ENCODE measurements around the gene PRKAB2.
"Not testable (repeated sequence)": the region's sequence is repeated elsewhere in the genome, so short reads cannot be mapped to it uniquely, and the experiment has no call there.

PRKAB2 gene

GRCh38 chr1:147111381-147112130, 60.7 kb downstream of the PRKAB2 start:
- Histone ChIP-seq H3K4me3 (ENCODE audit: control insufficient read depth in 1 of 7, extremely low read depth in 1 of 7, insufficient read depth in 4 of 7, low read depth in 2 of 7, low read length in 6 of 7) (no peak overlapping the region), H3K27ac (ENCODE audit: insufficient read depth in 1 of 2, low read depth in 1 of 2, low read length in 2 of 2, poor library complexity in 1 of 2, severe bottlenecking in 2 of 2) (no peak overlapping the region), H3K4me1 (ENCODE audit: control extremely low read depth in 1 of 4, control insufficient read depth in 4 of 4, insufficient read depth in 4 of 4, low read length in 3 of 4) (peaks cover 0 to 2% (median 0%) of the 10 kb centered on the region in 4 experiments), H3K36me3 (ENCODE audit: control insufficient read depth in 4 of 4, insufficient read depth in 4 of 4, low read length in 3 of 4) (no peaks in the 10 kb centered on the region), H3K27me3 (replicated peaks in 2 of 5; ENCODE audit: control insufficient read depth in 4 of 5, insufficient read depth in 5 of 5, low read length in 4 of 5) (no peaks in the 10 kb centered on the region), H3K9me3 (ENCODE audit: control extremely low read depth in 1 of 5, control insufficient read depth in 4 of 5, insufficient read depth in 2 of 5, low read depth in 1 of 5, low read length in 4 of 5) (no peaks in the 10 kb centered on the region)
- ChIA-PET POLR2A (no interaction called here), CTCF (interaction anchor here (1.2 kb wide), 1 partner anchor 38 kb away, joined by 3 read pairs; no protein-coding TSS in a partner anchor)
- WGBS (ENCODE audit: insufficient coverage), result 92% methylated on average over 7 of the region's 7 CpGs
- no peak for DNase-seq

GRCh38 chr1:147110872-147111271, 61.4 kb downstream of the PRKAB2 start:
- no peaks in the 10 kb centered on the region for H3K9me3 ChIP-seq (ENCODE audit: control extremely low read depth in 1 of 5, control insufficient read depth in 4 of 5, insufficient read depth in 2 of 5, low read depth in 1 of 5, low read length in 4 of 5)
- peaks cover 0 to 7% (median 0%) of the 10 kb centered on the region in 4 experiments for H3K4me1 ChIP-seq (ENCODE audit: control extremely low read depth in 1 of 4, control insufficient read depth in 4 of 4, insufficient read depth in 4 of 4, low read length in 3 of 4)
- H3K4me3 ChIP-seq (ENCODE audit: control insufficient read depth in 1 of 7, extremely low read depth in 1 of 7, insufficient read depth in 4 of 7, low read depth in 2 of 7, low read length in 6 of 7), result no peak overlapping the region
- DNase-seq, result no peak
- no peak overlapping the region for H3K27ac ChIP-seq (ENCODE audit: insufficient read depth in 1 of 2, low read depth in 1 of 2, low read length in 2 of 2, poor library complexity in 1 of 2, severe bottlenecking in 2 of 2)
- no peaks in the 10 kb centered on the region for H3K27me3 ChIP-seq (replicated peaks in 2 of 5; ENCODE audit: control insufficient read depth in 4 of 5, insufficient read depth in 5 of 5, low read length in 4 of 5)
- POLR2A ChIA-PET, result no interaction called here
- CTCF ChIA-PET, result interaction anchor here (1.2 kb wide), 1 partner anchor 39 kb away, joined by 3 read pairs; no protein-coding TSS in a partner anchor
- 100% methylated on average over 1 of the region's 1 CpG for WGBS (ENCODE audit: insufficient coverage)
- H3K36me3 ChIP-seq (ENCODE audit: control insufficient read depth in 4 of 4, insufficient read depth in 4 of 4, low read length in 3 of 4), result no peaks in the 10 kb centered on the region

- peaks cover 0 to 8% (median 0%) of the 10 kb centered on the region in 4 experiments for H3K4me1 ChIP-seq (ENCODE audit: control extremely low read depth in 1 of 4, control insufficient read depth in 4 of 4, insufficient read depth in 4 of 4, low read length in 3 of 4)
- DNase-seq, result no peak
- ChIA-PET POLR2A (no interaction called here), CTCF (no interaction called here)
- no peaks in the 10 kb centered on the region for H3K36me3 ChIP-seq (ENCODE audit: control insufficient read depth in 4 of 4, insufficient read depth in 4 of 4, low read length in 3 of 4)
- no peaks in the 10 kb centered on the region for H3K27me3 ChIP-seq (replicated peaks in 2 of 5; ENCODE audit: control insufficient read depth in 4 of 5, insufficient read depth in 5 of 5, low read length in 4 of 5)
- WGBS (ENCODE audit: insufficient coverage), result no CpG with 5 or more reads among the region's 1 CpG
- H3K4me3 ChIP-seq (ENCODE audit: control insufficient read depth in 1 of 7, extremely low read depth in 1 of 7, insufficient read depth in 4 of 7, low read depth in 2 of 7, low read length in 6 of 7), result no peak overlapping the region
- no peaks in the 10 kb centered on the region for H3K9me3 ChIP-seq (ENCODE audit: control extremely low read depth in 1 of 5, control insufficient read depth in 4 of 5, insufficient read depth in 2 of 5, low read depth in 1 of 5, low read length in 4 of 5)
- H3K27ac ChIP-seq (ENCODE audit: insufficient read depth in 1 of 2, low read depth in 1 of 2, low read length in 2 of 2, poor library complexity in 1 of 2, severe bottlenecking in 2 of 2), result no peak overlapping the region
These were observed 61.8 kb downstream of the PRKAB2 start for GRCh38 chr1:147110434-147110833.

- no peak overlapping the region for H3K27ac ChIP-seq (ENCODE audit: insufficient read depth in 1 of 2, low read depth in 1 of 2, low read length in 2 of 2, poor library complexity in 1 of 2, severe bottlenecking in 2 of 2)
- 91% methylated on average over 4 of the region's 4 CpGs for WGBS (ENCODE audit: insufficient coverage)
- DNase-seq, result no peak
- no peaks in the 10 kb centered on the region for H3K36me3 ChIP-seq (ENCODE audit: control insufficient read depth in 4 of 4, insufficient read depth in 4 of 4, low read length in 3 of 4)
- ChIA-PET CTCF (no interaction called here), POLR2A (no interaction called here)
- no peaks in the 10 kb centered on the region for H3K9me3 ChIP-seq (ENCODE audit: control extremely low read depth in 1 of 5, control insufficient read depth in 4 of 5, insufficient read depth in 2 of 5, low read depth in 1 of 5, low read length in 4 of 5)
- no peaks in the 10 kb centered on the region for H3K27me3 ChIP-seq (replicated peaks in 2 of 5; ENCODE audit: control insufficient read depth in 4 of 5, insufficient read depth in 5 of 5, low read length in 4 of 5)
- peaks cover 0 to 8% (median 0%) of the 10 kb centered on the region in 4 experiments for H3K4me1 ChIP-seq (ENCODE audit: control extremely low read depth in 1 of 4, control insufficient read depth in 4 of 4, insufficient read depth in 4 of 4, low read length in 3 of 4)
- H3K4me3 ChIP-seq (ENCODE audit: control insufficient read depth in 1 of 7, extremely low read depth in 1 of 7, insufficient read depth in 4 of 7, low read depth in 2 of 7, low read length in 6 of 7), result no peak overlapping the region
These were observed 62.5 kb downstream of the PRKAB2 start for GRCh38 chr1:147109762-147110161.

GRCh38 chr1:147109041-147109440, 63.2 kb downstream of the PRKAB2 start:
- DNase-seq, result no peak
- CTCF ChIA-PET, result no interaction called here
- POLR2A ChIA-PET, result no interaction called here
- H3K4me1 ChIP-seq (ENCODE audit: control extremely low read depth in 1 of 4, control insufficient read depth in 4 of 4, insufficient read depth in 4 of 4, low read length in 3 of 4), result peaks cover 0 to 8% (median 0%) of the 10 kb centered on the region in 4 experiments
- H3K36me3 ChIP-seq (ENCODE audit: control insufficient read depth in 4 of 4, insufficient read depth in 4 of 4, low read length in 3 of 4), result no peaks in the 10 kb centered on the region
- no CpG with 5 or more reads among the region's 1 CpG for WGBS (ENCODE audit: insufficient coverage)
- no peaks in the 10 kb centered on the region for H3K27me3 ChIP-seq (replicated peaks in 2 of 5; ENCODE audit: control insufficient read depth in 4 of 5, insufficient read depth in 5 of 5, low read length in 4 of 5)
- no peak overlapping the region for H3K27ac ChIP-seq (ENCODE audit: insufficient read depth in 1 of 2, low read depth in 1 of 2, low read length in 2 of 2, poor library complexity in 1 of 2, severe bottlenecking in 2 of 2)
- no peak overlapping the region for H3K4me3 ChIP-seq (ENCODE audit: control insufficient read depth in 1 of 7, extremely low read depth in 1 of 7, insufficient read depth in 4 of 7, low read depth in 2 of 7, low read length in 6 of 7)
- no peaks in the 10 kb centered on the region for H3K9me3 ChIP-seq (ENCODE audit: control extremely low read depth in 1 of 5, control insufficient read depth in 4 of 5, insufficient read depth in 2 of 5, low read depth in 1 of 5, low read length in 4 of 5)

DNA sequence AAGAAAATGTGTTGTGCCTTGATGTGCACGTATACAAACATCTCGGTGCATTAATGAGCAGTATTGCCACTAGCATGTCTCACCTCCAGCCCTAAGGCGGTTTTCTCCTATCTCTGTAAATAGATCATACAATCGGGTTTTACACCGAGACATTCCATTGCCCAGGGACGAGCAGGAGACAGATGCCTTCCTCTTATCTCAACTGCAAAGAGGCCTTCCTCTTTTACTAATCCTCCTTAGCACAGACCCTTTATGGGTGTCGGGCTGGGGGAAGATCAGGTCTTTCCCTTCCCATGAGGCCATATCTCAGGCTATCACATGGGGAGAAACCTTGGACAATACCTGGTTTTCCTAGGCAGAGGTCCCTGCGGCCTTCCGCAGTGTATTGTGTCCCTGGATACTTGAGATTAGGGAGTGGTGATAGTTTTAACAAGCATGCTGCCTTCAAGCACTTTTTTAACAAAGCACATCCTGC, 65.8 kb downstream of the PRKAB2 start:
- CTCF ChIA-PET; DNase-seq; H3K4me3 ChIP-seq (ENCODE audit: control insufficient read depth in 1 of 7, extremely low read depth in 1 of 7, insufficient read depth in 4 of 7, low read depth in 2 of 7, low read length in 6 of 7); H3K27ac ChIP-seq (ENCODE audit: insufficient read depth in 1 of 2, low read depth in 1 of 2, low read length in 2 of 2, poor library complexity in 1 of 2, severe bottlenecking in 2 of 2); H3K27me3 ChIP-seq (replicated peaks in 2 of 5; ENCODE audit: control insufficient read depth in 4 of 5, insufficient read depth in 5 of 5, low read length in 4 of 5); POLR2A ChIA-PET; H3K9me3 ChIP-seq (ENCODE audit: control extremely low read depth in 1 of 5, control insufficient read depth in 4 of 5, insufficient read depth in 2 of 5, low read depth in 1 of 5, low read length in 4 of 5); H3K36me3 ChIP-seq (ENCODE audit: control insufficient read depth in 4 of 4, insufficient read depth in 4 of 4, low read length in 3 of 4): not testable (repeated sequence)
- H3K4me1 ChIP-seq (ENCODE audit: control extremely low read depth in 1 of 4, control insufficient read depth in 4 of 4, insufficient read depth in 4 of 4, low read length in 3 of 4), result peaks cover 0 to 12% (median 0%) of the 10 kb centered on the region in 4 experiments
- 60% methylated on average over 2 of the region's 9 CpGs for WGBS (ENCODE audit: insufficient coverage)

DNA sequence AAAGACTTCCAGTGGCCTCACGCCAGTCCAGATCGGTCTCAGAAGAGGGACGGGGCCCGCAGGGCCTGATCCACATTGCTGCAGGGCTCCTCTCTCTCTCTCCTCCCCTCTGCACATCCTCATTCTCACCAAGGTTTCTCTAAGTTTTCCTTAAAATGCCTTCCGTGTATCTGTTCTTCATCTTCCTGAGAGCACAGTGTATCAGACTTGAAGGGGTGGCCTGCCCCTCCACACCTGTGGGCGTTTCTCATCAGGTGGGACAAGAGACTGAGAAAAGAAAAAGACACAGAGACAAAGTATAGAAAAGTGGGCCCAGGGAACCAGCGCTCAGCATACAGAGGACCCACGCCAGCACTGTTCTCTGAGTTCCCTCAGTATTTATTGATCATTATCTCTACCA, 66.4 kb downstream of the PRKAB2 start:
- WGBS (ENCODE audit: insufficient coverage), result 88% methylated on average over 6 of the region's 8 CpGs
- POLR2A ChIA-PET, result no interaction called here
- H3K4me1 ChIP-seq (ENCODE audit: control extremely low read depth in 1 of 4, control insufficient read depth in 4 of 4, insufficient read depth in 4 of 4, low read length in 3 of 4), result peaks cover 0 to 12% (median 0%) of the 10 kb centered on the region in 4 experiments
- no peaks in the 10 kb centered on the region for H3K27me3 ChIP-seq (replicated peaks in 2 of 5; ENCODE audit: control insufficient read depth in 4 of 5, insufficient read depth in 5 of 5, low read length in 4 of 5)
- CTCF ChIA-PET, result no interaction called here
- no peak for DNase-seq
- H3K9me3 ChIP-seq (ENCODE audit: control extremely low read depth in 1 of 5, control insufficient read depth in 4 of 5, insufficient read depth in 2 of 5, low read depth in 1 of 5, low read length in 4 of 5), result no peaks in the 10 kb centered on the region
- H3K36me3 ChIP-seq (ENCODE audit: control insufficient read depth in 4 of 4, insufficient read depth in 4 of 4, low read length in 3 of 4), result no peaks in the 10 kb centered on the region
- H3K4me3 ChIP-seq (ENCODE audit: control insufficient read depth in 1 of 7, extremely low read depth in 1 of 7, insufficient read depth in 4 of 7, low read depth in 2 of 7, low read length in 6 of 7), result no peak overlapping the region
- H3K27ac ChIP-seq (ENCODE audit: insufficient read depth in 1 of 2, low read depth in 1 of 2, low read length in 2 of 2, poor library complexity in 1 of 2, severe bottlenecking in 2 of 2), result no peak overlapping the region
